GM23338 (cell line): ENCODE data around the gene FAAH2.
"Not testable (repeated sequence)": the region's sequence is repeated elsewhere in the genome, so short reads cannot be mapped to it uniquely, and the experiment has no call there.

Experiments used
- CREB1 ChIP-seq: fragments of 250-450 bp; sonication (Bioruptor Pico); IDR thresholded peaks from 2 replicates; pipeline ENCODE4 v1.5.0; 2020; ENCODE audit warnings: low read depth, mild to moderate bottlenecking, moderate library complexity
- CTCF ChIP-seq, 2 experiments: fragments of 200-600 bp in 1 of 2; sonication (generic) in 1 of 2; conservative IDR thresholded peaks; 2 replicates each; pipeline versions ENCODE4 v1.5.1 to v1.6.1; 2016 to 2017; ENCODE audit warnings: antibody characterized with exemption in 2 of 2, low read depth in 2 of 2, mild to moderate bottlenecking in 2 of 2, moderate library complexity in 1 of 2
- ETS1 ChIP-seq: IDR thresholded peaks from 2 replicates; pipeline ENCODE4 v1.6.1; 2016; ENCODE audit warnings: antibody characterized with exemption
- EZH2 ChIP-seq: fragments of 200-600 bp; sonication (generic); IDR thresholded peaks from one replicate; pipeline ENCODE4 v1.8.0; 2017; ENCODE audit warnings: antibody characterized with exemption, mild to moderate bottlenecking, low read depth; ENCODE audit not compliant: unreplicated experiment
- EZH2phosphoT487 ChIP-seq: fragments of 200-600 bp; sonication (generic); IDR thresholded peaks from one replicate; pipeline ENCODE4 v1.8.1; 2018; ENCODE audit warnings: antibody characterized with exemption; ENCODE audit not compliant: unreplicated experiment
- JUNB ChIP-seq: IDR thresholded peaks from one replicate; pipeline ENCODE4 v1.6.1; 2016; ENCODE audit warnings: antibody characterized with exemption; ENCODE audit not compliant: unreplicated experiment
- NANOG ChIP-seq: IDR thresholded peaks from 2 replicates; pipeline ENCODE4 v1.6.1; 2016; ENCODE audit warnings: antibody characterized with exemption, borderline replicate concordance
- POLR2AphosphoS5 ChIP-seq: IDR thresholded peaks from 2 replicates; pipeline ENCODE4 v1.6.1; 2016; ENCODE audit warnings: antibody characterized with exemption, low read depth
- REST ChIP-seq: IDR thresholded peaks from one replicate; pipeline ENCODE4 v1.6.1; 2018; ENCODE audit warnings: antibody characterized with exemption; ENCODE audit not compliant: unreplicated experiment
- STAT1 ChIP-seq: IDR thresholded peaks from one replicate; pipeline ENCODE4 v1.6.1; 2016; ENCODE audit warnings: antibody characterized with exemption; ENCODE audit not compliant: unreplicated experiment
- ZNF114 ChIP-seq: fragments of 250-450 bp; sonication (Bioruptor Pico); IDR thresholded peaks from 2 replicates; pipeline ENCODE4 v1.5.0; 2020; ENCODE audit warnings: mild to moderate bottlenecking, moderate library complexity
- ZNF331 ChIP-seq: fragments of 250-450 bp; sonication (Bioruptor Pico); IDR thresholded peaks from 2 replicates; pipeline ENCODE4 v1.5.0; 2020; ENCODE audit warnings: low read depth, mild to moderate bottlenecking, moderate library complexity
- ZNF462 ChIP-seq: fragments of 250-450 bp; sonication (Bioruptor Pico); IDR thresholded peaks from 2 replicates; pipeline ENCODE4 v1.5.0; 2020; ENCODE audit warnings: mild to moderate bottlenecking, moderate library complexity

GRCh38 chrX:57295679-57296078 lies 9.2 kb downstream of the FAAH2 start:
- TF ChIP-seq CTCF (conservative IDR thresholded peaks at IDR 0.05; ENCODE audit: low read depth in 2 of 2); EZH2; REST; EZH2phosphoT487; POLR2AphosphoS5; ETS1; CREB1 (CRISPR knock-in tag); ZNF331 (CRISPR knock-in tag); STAT1; ZNF114 (CRISPR knock-in tag); ZNF462; NANOG; JUNB: not testable (repeated sequence)
